ENCODE measurements around the gene CHRNA3.

- TF ChIP-seq CTCF (IDR thresholded peaks at IDR 0.05) (no peak), POLR2A (IDR thresholded peaks at IDR 0.05) (no peak)
These were observed 38.0 kb upstream of the CHRNA3 start for GRCh38 chr15:78658823-78659222.

Measured in body of pancreas (tissue), 4 donors.